Stimulated activated CD8-positive, alpha-beta memory T cell treated with anti-CD3 and anti-CD28 coated beads, Interleukin-12 subunit alpha, Interleukin-12 subunit beta, amount 100 ng/mL, for 24 hours (primary cell): ENCODE results near the gene HIVEP1.

ENCODE experiments used
- DNase-seq: peaks from one replicate; pipeline ENCODE4 v3.0.0-alpha.2; 2020; ENCODE audit errors: extremely low read depth

Gene HIVEP1

GRCh38 chr6:12185081-12185673 lies 173.1 kb downstream of the HIVEP1 start:
- DNase-seq, result no peak

- no peak for DNase-seq
These were observed 174.4 kb downstream of the HIVEP1 start for GRCh38 chr6:12186528-12186927.

- DNase-seq, result no peak
These were observed 177.0 kb downstream of the HIVEP1 start for GRCh38 chr6:12189150-12189549.

GRCh38 chr6:12189661-12190060 lies 177.5 kb downstream of the HIVEP1 start:
- DNase-seq, result no peak

GRCh38 chr6:12190252-12190651 lies 178.1 kb downstream of the HIVEP1 start:
- DNase-seq, result no peak

- no peak for DNase-seq
These were observed 184.3 kb downstream of the HIVEP1 start for GRCh38 chr6:12196326-12196936.

- DNase-seq, result no peak
These were observed 186.7 kb downstream of the HIVEP1 start for GRCh38 chr6:12198851-12199250.

GRCh38 chr6:12200015-12200564 lies 188.0 kb downstream of the HIVEP1 start:
- no peak for DNase-seq

GRCh38 chr6:12200761-12201160 lies 188.6 kb downstream of the HIVEP1 start:
- no peak for DNase-seq

GRCh38 chr6:12203001-12203400 lies 190.9 kb downstream of the HIVEP1 start:
- no peak for DNase-seq

- DNase-seq, result no peak
These were observed 196.1 kb downstream of the HIVEP1 start for GRCh38 chr6:12208190-12208589.

- no peak for DNase-seq
These were observed 196.6 kb downstream of the HIVEP1 start for GRCh38 chr6:12208673-12209072.
